Activated CD8-positive, alpha-beta memory T cell treated with anti-CD3 and anti-CD28 coated beads, Interleukin-2, amount 50 U/mL, for 4 hours (primary cell): Measurements from ENCODE around the gene NHLRC1.

Source experiments
- DNase-seq: peaks from one replicate; pipeline ENCODE4 v3.0.0-alpha.2; 2020

NHLRC1 gene

DNA sequence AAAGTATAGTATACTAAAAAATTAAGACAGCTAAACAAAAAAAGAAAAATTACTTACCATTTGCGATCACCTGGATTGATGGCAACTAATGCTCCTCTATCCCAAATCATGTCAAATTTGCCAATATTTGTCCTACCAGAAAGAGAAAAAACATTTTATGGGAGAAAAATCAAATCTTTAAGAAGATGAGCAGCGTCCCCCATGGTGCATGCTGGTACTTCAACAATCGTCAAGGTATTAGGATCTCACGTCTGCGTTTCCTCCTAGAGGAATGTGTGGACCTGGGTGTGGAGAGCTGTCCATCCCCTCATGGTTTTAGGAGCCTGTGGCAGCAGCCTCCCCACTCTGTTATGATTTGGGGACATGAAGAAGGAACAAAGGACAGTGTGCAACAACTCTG lies 16.4 kb upstream of the NHLRC1 start:
- DNase-seq, result no peak

DNA sequence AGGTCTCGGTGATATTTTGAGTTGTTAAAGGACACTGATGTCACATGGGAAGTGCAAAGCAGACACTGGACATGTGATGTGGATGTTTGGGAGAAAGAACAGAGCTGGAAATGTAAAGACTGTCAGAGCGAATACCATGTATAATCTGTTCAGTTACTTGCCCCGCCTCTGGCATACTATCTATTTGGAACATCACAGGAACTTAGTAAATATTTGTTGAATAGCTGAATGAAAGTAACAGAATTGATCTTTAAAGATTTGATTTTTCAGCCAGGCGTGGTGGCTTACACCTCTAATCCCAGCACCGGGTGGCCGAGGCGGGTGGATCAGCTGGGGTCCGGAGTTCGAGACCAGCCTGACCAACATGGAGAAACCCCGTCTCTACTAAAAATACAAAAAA lies 13.8 kb upstream of the NHLRC1 start:
- DNase-seq, result no peak

GRCh38 chr6:18135171-18135570 lies 12.7 kb upstream of the NHLRC1 start:
- no peak for DNase-seq

DNA sequence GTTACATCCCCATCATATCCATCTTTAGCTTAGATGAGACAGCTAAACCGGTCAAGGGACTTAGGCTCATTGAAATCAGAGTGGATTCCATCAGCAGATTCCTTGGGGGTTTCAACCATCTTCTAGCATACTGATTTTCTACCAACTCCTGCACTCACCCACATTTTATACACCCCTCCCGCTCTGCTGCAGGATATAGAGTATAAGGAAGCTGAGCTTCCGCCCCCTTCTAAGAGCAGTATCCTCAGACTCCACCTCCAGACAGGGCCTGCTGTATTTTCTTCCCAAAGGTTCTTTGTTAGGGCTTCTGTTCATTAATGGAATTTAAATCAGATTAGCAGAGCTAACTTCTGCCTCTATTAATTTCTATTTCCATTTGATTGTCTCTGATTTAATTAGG lies 9.9 kb upstream of the NHLRC1 start:
- no peak for DNase-seq

- no peak for DNase-seq
Measured at GRCh38 chr6:18126121-18126520, 3.6 kb upstream of the NHLRC1 start.

GRCh38 chr6:18121580-18122127 lies 823 bp downstream of the NHLRC1 start:
- DNase-seq, result no peak

DNA sequence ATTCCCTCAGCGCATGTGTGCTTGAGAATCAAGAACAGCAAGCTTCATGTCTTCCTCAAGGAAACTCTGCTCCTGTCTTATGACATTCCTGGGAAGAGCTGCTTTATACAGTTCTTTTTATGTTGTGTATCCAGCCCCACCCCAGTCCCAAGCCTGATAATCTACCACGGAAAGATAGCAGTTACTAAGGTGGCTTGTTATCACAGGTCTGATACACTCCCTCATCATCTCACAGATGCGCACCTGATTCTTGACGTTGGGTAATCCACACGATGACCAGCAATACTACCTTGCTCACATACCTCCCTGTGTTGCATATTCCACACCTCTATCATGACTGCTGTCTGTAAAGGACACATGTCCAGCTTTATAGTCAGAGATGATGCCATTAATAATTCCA lies 3.2 kb downstream of the NHLRC1 start:
- DNase-seq, result no peak

DNA sequence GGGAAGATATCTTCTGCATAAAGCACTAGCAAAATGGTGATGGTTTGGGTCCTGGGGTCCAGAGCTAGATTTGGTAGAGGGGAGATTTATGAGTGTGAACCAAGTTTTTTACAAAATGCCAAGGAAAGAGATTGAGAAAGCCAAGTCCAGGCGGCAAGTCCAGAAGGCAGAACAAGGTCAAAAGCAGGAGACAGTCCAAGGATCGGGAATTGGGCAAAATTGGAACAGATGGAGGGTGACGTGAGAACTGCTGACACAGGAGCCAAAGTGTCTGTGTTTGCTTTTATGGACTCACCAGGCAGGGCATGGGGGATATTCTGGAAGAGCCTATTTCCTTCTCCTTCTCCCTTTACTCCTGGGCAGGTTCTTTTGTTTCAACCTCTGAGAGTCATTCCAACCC lies 4.1 kb downstream of the NHLRC1 start:
- no peak for DNase-seq

DNA sequence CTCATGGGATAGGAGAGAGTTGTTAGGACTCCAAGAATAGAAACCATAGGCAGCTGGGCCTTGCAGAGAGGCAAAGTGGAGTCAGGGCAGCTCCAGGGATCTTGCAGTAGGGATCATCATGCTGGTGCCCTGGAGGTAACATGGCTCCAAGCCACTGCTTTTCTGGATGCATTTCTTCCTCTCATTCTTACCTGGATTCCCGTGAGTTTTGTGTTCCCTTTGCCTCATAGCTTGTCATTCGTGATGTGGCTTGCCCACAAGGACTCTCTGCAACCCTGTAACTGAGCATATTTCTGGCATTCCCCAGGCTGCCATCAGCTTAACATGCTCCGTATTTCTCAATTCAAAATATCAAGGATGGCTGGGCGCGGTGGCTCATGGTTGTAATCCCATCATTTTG lies 5.3 kb downstream of the NHLRC1 start:
- no peak for DNase-seq

- no peak for DNase-seq
Measured at GRCh38 chr6:18115356-18115755, 7.1 kb downstream of the NHLRC1 start.

DNA sequence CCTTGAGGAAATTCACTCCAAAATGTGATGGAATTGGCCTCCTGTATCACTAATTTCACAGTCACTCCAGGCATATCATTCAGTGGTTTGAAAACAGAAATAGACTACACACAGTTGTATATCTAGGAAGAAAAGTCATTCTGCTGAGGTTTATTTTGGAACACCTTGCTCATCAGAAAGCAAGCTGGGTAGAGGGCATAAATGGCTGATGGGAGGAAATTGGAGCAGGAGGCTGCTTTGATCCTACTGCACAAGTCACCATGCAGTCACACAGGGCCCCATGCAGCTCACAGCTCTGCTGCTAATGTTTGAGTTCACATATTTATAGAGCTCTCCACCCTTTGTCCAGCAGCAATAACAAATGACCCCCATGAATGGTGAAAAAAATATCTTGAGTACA lies 12.3 kb downstream of the NHLRC1 start:
- no peak for DNase-seq

- DNase-seq, result no peak
Measured at GRCh38 chr6:18107061-18107460, 15.4 kb downstream of the NHLRC1 start.

DNA sequence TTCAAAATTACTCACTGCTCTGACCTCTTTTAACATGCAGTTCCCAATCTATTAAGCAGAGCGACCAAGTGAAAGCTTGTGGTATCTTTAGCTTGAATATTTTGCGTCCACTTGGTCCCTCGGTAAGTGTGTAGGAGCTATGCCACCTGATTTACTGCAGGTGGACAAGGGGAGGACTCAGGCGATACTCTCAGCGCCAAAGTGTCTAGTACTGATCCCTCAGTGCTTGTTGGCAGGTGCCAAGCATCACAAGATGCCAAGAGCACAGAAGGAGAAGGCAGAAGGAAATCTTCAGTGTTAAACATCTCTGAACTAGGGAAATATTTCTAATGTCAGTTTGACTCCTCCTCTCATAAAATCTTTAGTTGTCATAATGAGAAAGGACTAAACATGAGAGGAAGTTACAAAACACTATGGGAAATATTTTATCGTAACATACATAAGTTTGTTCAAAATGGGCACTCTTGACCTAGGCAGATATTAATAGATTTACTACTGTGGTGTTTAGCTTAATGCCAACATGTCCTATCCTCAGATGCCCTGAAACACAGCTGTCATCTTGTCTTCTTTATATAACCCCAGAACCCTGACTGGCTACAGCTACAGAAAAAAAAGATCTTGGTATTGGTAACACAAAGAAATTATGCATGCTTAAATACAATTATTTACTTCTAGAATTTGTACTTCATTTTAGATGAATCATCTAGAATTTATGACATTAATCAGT lies 19.5 kb downstream of the NHLRC1 start:
- no peak for DNase-seq

GRCh38 chr6:18101873-18102272 lies 20.6 kb downstream of the NHLRC1 start:
- DNase-seq, result no peak

- DNase-seq, result no peak
Measured at GRCh38 chr6:18101271-18101670, 21.2 kb downstream of the NHLRC1 start.

DNA sequence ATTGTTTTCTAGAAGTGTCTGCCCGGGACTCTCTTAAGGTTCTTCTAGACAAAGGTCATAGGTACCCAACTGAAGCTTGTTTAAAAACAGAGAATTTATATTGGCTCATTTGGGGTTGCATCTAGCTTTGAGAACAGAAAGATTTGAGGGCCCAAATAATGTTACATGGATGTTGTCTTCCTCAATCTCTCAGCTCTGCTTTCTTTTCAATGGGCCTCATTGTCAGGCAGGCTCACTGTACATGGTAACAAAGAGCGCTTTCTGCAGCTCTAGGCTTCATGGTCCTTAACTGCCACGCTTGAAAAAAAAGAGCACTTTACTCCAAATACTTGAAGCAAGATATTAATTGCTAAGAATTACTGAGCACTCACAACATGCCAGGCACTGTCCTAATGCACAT lies 22.2 kb downstream of the NHLRC1 start:
- DNase-seq, result no peak

- no peak for DNase-seq
Measured at GRCh38 chr6:18099511-18099910, 23.0 kb downstream of the NHLRC1 start.

- DNase-seq, result no peak
Measured at GRCh38 chr6:18096423-18096822, 26.1 kb downstream of the NHLRC1 start.

DNA sequence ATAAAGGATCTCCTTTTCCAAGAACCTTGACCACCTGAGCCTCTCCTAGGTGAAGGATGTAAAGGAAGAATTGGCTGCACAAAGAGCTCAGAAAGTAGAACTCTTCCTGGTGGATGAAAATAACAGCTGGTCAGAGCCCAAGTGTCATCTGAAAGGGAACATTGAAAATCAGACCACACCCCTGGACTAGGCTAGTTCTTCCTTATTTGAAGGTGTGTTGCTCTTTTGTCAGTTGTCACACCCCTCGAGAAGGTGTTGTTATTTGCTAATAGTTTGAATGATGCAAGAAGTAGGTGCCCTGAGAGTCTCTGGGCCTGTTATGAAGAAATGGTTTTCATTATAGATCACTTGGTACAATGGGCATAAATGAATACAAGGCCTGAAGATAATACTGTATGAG lies 31.1 kb downstream of the NHLRC1 start:
- no peak for DNase-seq

GRCh38 chr6:18090349-18090786 lies 32.1 kb downstream of the NHLRC1 start:
- DNase-seq, result no peak

GRCh38 chr6:18088419-18089296 lies 33.8 kb downstream of the NHLRC1 start:
- DNase-seq, result no peak

- no peak for DNase-seq
Measured at GRCh38 chr6:18087396-18088165, 34.9 kb downstream of the NHLRC1 start.

GRCh38 chr6:18081025-18081668 lies 41.3 kb downstream of the NHLRC1 start:
- no peak for DNase-seq
